ENCODE results near the gene RNF130.

Gene RNF130

GRCh38 chr5:180088561-180088960, 17.0 kb upstream of the RNF130 start:
- no peak overlapping the region for H2BK12ac ChIP-seq (ENCODE audit: low read length)
- no CpG with 5 or more reads among the region's 8 CpGs for WGBS, 2 donors (ENCODE audit: extremely low coverage in 2 of 2, insufficient read length in 2 of 2, insufficient replicate concordance in 1 of 2)
- H3K79me1 ChIP-seq (ENCODE audit: low read depth, low read length): no peaks in the 10 kb centered on the region
- no peak overlapping the region for H2BK5ac ChIP-seq (ENCODE audit: low read length)
- H4K8ac ChIP-seq (ENCODE audit: low read depth, low read length): no peak overlapping the region
- H3K14ac ChIP-seq (ENCODE audit: low read length): no peak overlapping the region
- peak overlapping the region; percentile 62 for H2AK5ac ChIP-seq (ENCODE audit: low read depth, low read length)
- peak overlapping the region; percentile 59 for H2BK15ac ChIP-seq (ENCODE audit: low read length)
- peaks cover 0 to 10% of the 10 kb centered on the region in 2 donors for H3K9me3 ChIP-seq (replicated peaks in 1 of 2; ENCODE audit: control insufficient read depth in 2 of 2, insufficient read depth in 1 of 2, low read depth in 1 of 2, low read length in 2 of 2)
- H2AFZ ChIP-seq (ENCODE audit: low read length): no peak overlapping the region
- no peak overlapping the region for H3K27ac ChIP-seq (replicated peaks; ENCODE audit: low read length)
- no peak overlapping the region for H3K18ac ChIP-seq (ENCODE audit: low read length)
- H3K27me3 ChIP-seq (ENCODE audit: control insufficient read depth in 3 of 3, insufficient read depth in 3 of 3, low read depth in 1 of 3, low read length in 3 of 3): no peaks in the 10 kb centered on the region
- no peak overlapping the region for H2BK120ac ChIP-seq (ENCODE audit: low read depth, low read length)
- H3K4me2 ChIP-seq (ENCODE audit: insufficient read depth, low read length, poor library complexity, severe bottlenecking): no peak overlapping the region
- H4K91ac ChIP-seq (ENCODE audit: low read depth, low read length, poor library complexity): no peak overlapping the region
- peaks cover 17 to 21% of the 10 kb centered on the region in 2 donors for H3K4me1 ChIP-seq (ENCODE audit: control insufficient read depth in 2 of 2, insufficient read depth in 1 of 2, low read depth in 1 of 2, low read length in 2 of 2)
- no peak overlapping the region for H3K4ac ChIP-seq (ENCODE audit: low read length)
- H3K4me3 ChIP-seq (ENCODE audit: low read length in 2 of 2): no peak overlapping the region
- no peak overlapping the region for H3K9ac ChIP-seq (ENCODE audit: low read depth, low read length, poor library complexity)
- DNase-seq (ENCODE audit: low spot score): no peak
- no peak overlapping the region for H3K23ac ChIP-seq (ENCODE audit: low read depth, low read length, poor library complexity)
- no peaks in the 10 kb centered on the region for H3K36me3 ChIP-seq (replicated peaks in 1 of 2; ENCODE audit: control insufficient read depth in 2 of 2, insufficient read depth in 2 of 2, low read length in 2 of 2)

DNA sequence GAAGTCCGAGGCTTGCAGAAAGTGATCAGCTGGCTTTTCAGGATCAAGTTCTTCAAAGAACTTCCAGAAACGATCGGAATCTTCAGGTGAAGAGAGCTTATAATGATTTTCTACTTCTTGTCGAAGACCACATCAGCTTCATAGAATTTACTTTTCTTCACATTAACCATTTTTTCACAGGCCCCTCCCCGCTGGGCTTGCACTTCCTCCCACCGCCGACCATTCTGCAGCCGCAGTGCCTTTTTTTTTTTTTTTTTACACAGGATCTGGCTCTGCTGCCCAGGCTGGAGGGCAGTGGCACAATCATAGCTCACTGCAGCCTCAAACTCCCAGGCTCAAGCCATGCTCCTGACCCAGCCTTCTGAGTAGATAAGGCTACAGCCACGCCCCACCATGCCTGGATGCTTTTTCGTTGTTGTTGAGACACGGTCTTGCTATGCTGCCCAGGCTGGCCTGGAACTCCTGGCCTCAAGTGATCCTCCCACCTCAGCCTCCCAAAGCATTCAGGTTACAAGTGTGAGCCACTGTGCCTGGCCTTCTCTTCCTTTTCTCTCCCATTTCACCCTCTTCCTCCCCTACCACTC, 15.3 kb upstream of the RNF130 start:
- Histone ChIP-seq H3K79me1 (ENCODE audit: low read depth, low read length) (no peaks in the 10 kb centered on the region), H3K9me3 (replicated peaks in 1 of 2; ENCODE audit: control insufficient read depth in 2 of 2, insufficient read depth in 1 of 2, low read depth in 1 of 2, low read length in 2 of 2) (peaks cover 0 to 12% of the 10 kb centered on the region in 2 donors), H2BK15ac (ENCODE audit: low read length) (peak overlapping the region; percentile 72), H3K27ac (replicated peaks; ENCODE audit: low read length) (no peak overlapping the region), H3K4me3 (ENCODE audit: low read length in 2 of 2) (no peak overlapping the region), H4K91ac (ENCODE audit: low read depth, low read length, poor library complexity) (no peak overlapping the region), H3K27me3 (ENCODE audit: control insufficient read depth in 3 of 3, insufficient read depth in 3 of 3, low read depth in 1 of 3, low read length in 3 of 3) (no peaks in the 10 kb centered on the region), H2BK120ac (ENCODE audit: low read depth, low read length) (no peak overlapping the region), H2BK5ac (ENCODE audit: low read length) (no peak overlapping the region), H3K9ac (ENCODE audit: low read depth, low read length, poor library complexity) (no peak overlapping the region), H3K4me1 (ENCODE audit: control insufficient read depth in 2 of 2, insufficient read depth in 1 of 2, low read depth in 1 of 2, low read length in 2 of 2) (peaks cover 23 to 34% of the 10 kb centered on the region in 2 donors), H3K4ac (ENCODE audit: low read length) (no peak overlapping the region), H3K23ac (ENCODE audit: low read depth, low read length, poor library complexity) (peak overlapping the region; percentile 38), H3K4me2 (ENCODE audit: insufficient read depth, low read length, poor library complexity, severe bottlenecking) (no peak overlapping the region), H2AK5ac (ENCODE audit: low read depth, low read length) (peak overlapping the region; percentile 60), H3K36me3 (replicated peaks in 1 of 2; ENCODE audit: control insufficient read depth in 2 of 2, insufficient read depth in 2 of 2, low read length in 2 of 2) (no peaks in the 10 kb centered on the region), H2BK12ac (ENCODE audit: low read length) (peak overlapping the region; percentile 23), H2AFZ (ENCODE audit: low read length) (no peak overlapping the region), H3K14ac (ENCODE audit: low read length) (no peak overlapping the region), H4K8ac (ENCODE audit: low read depth, low read length) (no peak overlapping the region), H3K18ac (ENCODE audit: low read length) (no peak overlapping the region)
- no peak for DNase-seq (ENCODE audit: low spot score)
- WGBS, 2 donors (ENCODE audit: extremely low coverage in 2 of 2, insufficient read length in 2 of 2, insufficient replicate concordance in 1 of 2): no CpG with 5 or more reads among the region's 11 CpGs

- no CpG with 5 or more reads among the region's 7 CpGs for WGBS, 2 donors (ENCODE audit: extremely low coverage in 2 of 2, insufficient read length in 2 of 2, insufficient replicate concordance in 1 of 2)
- Histone ChIP-seq H3K4me3 (ENCODE audit: low read length in 2 of 2) (no peak overlapping the region), H3K36me3 (replicated peaks in 1 of 2; ENCODE audit: control insufficient read depth in 2 of 2, insufficient read depth in 2 of 2, low read length in 2 of 2) (no peaks in the 10 kb centered on the region), H3K4ac (ENCODE audit: low read length) (no peak overlapping the region), H3K23ac (ENCODE audit: low read depth, low read length, poor library complexity) (no peak overlapping the region), H2BK120ac (ENCODE audit: low read depth, low read length) (no peak overlapping the region), H2BK12ac (ENCODE audit: low read length) (no peak overlapping the region), H2BK15ac (ENCODE audit: low read length) (no peak overlapping the region), H2AFZ (ENCODE audit: low read length) (peak overlapping the region; percentile 36), H3K79me1 (ENCODE audit: low read depth, low read length) (no peaks in the 10 kb centered on the region), H3K9me3 (replicated peaks in 1 of 2; ENCODE audit: control insufficient read depth in 2 of 2, insufficient read depth in 1 of 2, low read depth in 1 of 2, low read length in 2 of 2) (peaks cover 0 to 22% of the 10 kb centered on the region in 2 donors), H2AK5ac (ENCODE audit: low read depth, low read length) (no peak overlapping the region), H4K8ac (ENCODE audit: low read depth, low read length) (no peak overlapping the region), H3K27me3 (ENCODE audit: control insufficient read depth in 3 of 3, insufficient read depth in 3 of 3, low read depth in 1 of 3, low read length in 3 of 3) (no peaks in the 10 kb centered on the region), H3K4me1 (ENCODE audit: control insufficient read depth in 2 of 2, insufficient read depth in 1 of 2, low read depth in 1 of 2, low read length in 2 of 2) (peaks cover 21 to 33% of the 10 kb centered on the region in 2 donors), H3K4me2 (ENCODE audit: insufficient read depth, low read length, poor library complexity, severe bottlenecking) (no peak overlapping the region), H3K18ac (ENCODE audit: low read length) (no peak overlapping the region), H3K14ac (ENCODE audit: low read length) (no peak overlapping the region), H3K27ac (replicated peaks; ENCODE audit: low read length) (no peak overlapping the region), H2BK5ac (ENCODE audit: low read length) (no peak overlapping the region), H3K9ac (ENCODE audit: low read depth, low read length, poor library complexity) (no peak overlapping the region), H4K91ac (ENCODE audit: low read depth, low read length, poor library complexity) (no peak overlapping the region)
- no peak for DNase-seq (ENCODE audit: low spot score)
Observed at GRCh38 chr5:180085837-180086236, 14.3 kb upstream of the RNF130 start.

GRCh38 chr5:180084638-180085561, 13.3 kb upstream of the RNF130 start:
- Histone ChIP-seq H3K27ac (replicated peaks; ENCODE audit: low read length) (peak overlapping the region; percentile 94), H2BK12ac (ENCODE audit: low read length) (peak overlapping the region; percentile 82), H3K9me3 (replicated peaks in 1 of 2; ENCODE audit: control insufficient read depth in 2 of 2, insufficient read depth in 1 of 2, low read depth in 1 of 2, low read length in 2 of 2) (peaks cover 0 to 25% of the 10 kb centered on the region in 2 donors), H2BK120ac (ENCODE audit: low read depth, low read length) (peak overlapping the region; percentile 29), H4K8ac (ENCODE audit: low read depth, low read length) (no peak overlapping the region), H3K14ac (ENCODE audit: low read length) (no peak overlapping the region), H3K36me3 (replicated peaks in 1 of 2; ENCODE audit: control insufficient read depth in 2 of 2, insufficient read depth in 2 of 2, low read length in 2 of 2) (no peaks in the 10 kb centered on the region), H3K4me2 (ENCODE audit: insufficient read depth, low read length, poor library complexity, severe bottlenecking) (no peak overlapping the region), H2BK5ac (ENCODE audit: low read length) (peak overlapping the region; percentile 46), H2AFZ (ENCODE audit: low read length) (peak overlapping the region; percentile 2), H3K4me3 (ENCODE audit: low read length in 2 of 2) (no peak overlapping the region), H2BK15ac (ENCODE audit: low read length) (peak overlapping the region; percentile 40), H3K18ac (ENCODE audit: low read length) (peak overlapping the region; percentile 95), H2AK5ac (ENCODE audit: low read depth, low read length) (peak overlapping the region; percentile 76), H3K9ac (ENCODE audit: low read depth, low read length, poor library complexity) (no peak overlapping the region), H4K91ac (ENCODE audit: low read depth, low read length, poor library complexity) (peak overlapping the region; percentile 38), H3K27me3 (ENCODE audit: control insufficient read depth in 3 of 3, insufficient read depth in 3 of 3, low read depth in 1 of 3, low read length in 3 of 3) (no peaks in the 10 kb centered on the region), H3K4ac (ENCODE audit: low read length) (no peak overlapping the region), H3K4me1 (ENCODE audit: control insufficient read depth in 2 of 2, insufficient read depth in 1 of 2, low read depth in 1 of 2, low read length in 2 of 2) (peaks cover 21 to 32% of the 10 kb centered on the region in 2 donors), H3K23ac (ENCODE audit: low read depth, low read length, poor library complexity) (no peak overlapping the region), H3K79me1 (ENCODE audit: low read depth, low read length) (no peaks in the 10 kb centered on the region)
- WGBS, 2 donors (ENCODE audit: extremely low coverage in 2 of 2, insufficient read length in 2 of 2, insufficient replicate concordance in 1 of 2): no CpG with 5 or more reads among the region's 13 CpGs
- DNase-seq (ENCODE audit: low spot score): no peak
